Transverse colon (tissue), 4 donors: ENCODE results near the gene LPCAT1. TPM values are rescaled to one million over a fixed set of nuclear protein-coding genes. Genes with fewer than 3 reads are reported as not detected.

Experiments used
- DNase-seq: peaks from one replicate; pipeline ENCODE4 v3.0.0-alpha.2; 2019
- H3K27ac ChIP-seq, 4 donors: fragments of 200-600 bp; sonication (generic); 2 replicates each; pipeline ENCODE4 v1.5.1; 2016 to 2018; ENCODE audit warnings: inconsistent platforms in 4 of 4
- H3K27me3 ChIP-seq: fragments of 200-600 bp; sonication (generic); 2 replicates; pipeline ENCODE4 v1.5.1; 2017; ENCODE audit warnings: inconsistent platforms
- H3K36me3 ChIP-seq, 4 donors: fragments of 200-600 bp; sonication (generic); 2 replicates each; pipeline ENCODE4 v1.5.1; 2017 to 2019; ENCODE audit warnings: inconsistent platforms in 4 of 4
- H3K4me1 ChIP-seq, 4 donors: fragments of 200-600 bp; sonication (generic); 2 replicates each; pipeline ENCODE4 v1.5.1; 2017 to 2020; ENCODE audit warnings: inconsistent platforms in 4 of 4
- H3K4me3 ChIP-seq, 4 donors: fragments of 200-600 bp; sonication (generic); 1 replicate in 1 of 4; 2 replicates in 3 of 4; pipeline versions ENCODE4 v1.5.1 to v1.6.1; 2017 to 2019; ENCODE audit warnings: inconsistent platforms in 4 of 4
- H3K9me3 ChIP-seq, 2 donors: fragments of 200-600 bp; sonication (generic); 2 replicates each; pipeline ENCODE4 v1.5.1; 2017 to 2019; ENCODE audit warnings: inconsistent platforms in 2 of 2
- EP300 ChIP-seq: sonication (generic); formaldehyde crosslinking; IDR thresholded peaks from one replicate; pipeline ENCODE4 v1.6.1; 2017; ENCODE audit warnings: antibody characterized with exemption, low read depth
- POLR2A ChIP-seq: fragments of 450-650 bp; IDR thresholded peaks from one replicate; pipeline ENCODE4 v1.6.1; 2016; ENCODE audit warnings: antibody characterized with exemption, mild to moderate bottlenecking, moderate library complexity
- POLR2AphosphoS5 ChIP-seq, 3 donors: sonication (generic); formaldehyde crosslinking; IDR thresholded peaks; one replicate each; pipeline ENCODE4 v1.6.1; 2016; ENCODE audit warnings: antibody characterized with exemption in 3 of 3
- WGBS, 2 donors: methylation state at CpG; one replicate each; pipeline ENCODE4 v1.1.5; 2018; ENCODE audit warnings: low coverage in 1 of 2; 5-methylcytosine and 5-hydroxymethylcytosine counted together
- in situ Hi-C, 4 donors: fragments of 200-750 bp; cut with MboI; loops; one replicate each; pipeline versions ENCODE4 v1.15.0 to v1.15.1; 2017; ENCODE audit warnings: low sequenced_read_pairs in 3 of 4, low pct_ligation_motif_present in 1 of 4, low pct_unique_long_range_greater_than_20kb in 1 of 4
- intact Hi-C: fragments of 100-400 bp; cut with DNase I; formaldehyde crosslinking; loops from one replicate; pipeline ENCODE4 v1.15.1; 2023; ENCODE audit warnings: low total_unique reads
- total RNA-seq, 4 donors: library from RNA; depleted of rRNA; stranded (reverse); fragments of >200 nt; gene quantifications; one replicate each; pipeline ENCODE4 v1.1.0, GENCODE V29; 2016
- TF ChIP-seq, protein P1 (sequence below), 5 experiments: fragments of 200-600 bp in 3 of 5; fragments of 450-650 bp in 2 of 5; sonication (generic) in 3 of 5; IDR thresholded peaks; 1 replicate in 2 of 5; 2 replicates in 3 of 5; pipeline ENCODE4 v1.5.1; 2016 to 2017; ENCODE audit warnings: antibody characterized with exemption in 5 of 5, inconsistent platforms in 3 of 5, mild to moderate bottlenecking in 2 of 5, moderate library complexity in 1 of 5

LPCAT1 gene
- total RNA-seq, 4 donors from 2014 or later = 10.0 to 50.5 (median 21.0) TPM

DNA sequence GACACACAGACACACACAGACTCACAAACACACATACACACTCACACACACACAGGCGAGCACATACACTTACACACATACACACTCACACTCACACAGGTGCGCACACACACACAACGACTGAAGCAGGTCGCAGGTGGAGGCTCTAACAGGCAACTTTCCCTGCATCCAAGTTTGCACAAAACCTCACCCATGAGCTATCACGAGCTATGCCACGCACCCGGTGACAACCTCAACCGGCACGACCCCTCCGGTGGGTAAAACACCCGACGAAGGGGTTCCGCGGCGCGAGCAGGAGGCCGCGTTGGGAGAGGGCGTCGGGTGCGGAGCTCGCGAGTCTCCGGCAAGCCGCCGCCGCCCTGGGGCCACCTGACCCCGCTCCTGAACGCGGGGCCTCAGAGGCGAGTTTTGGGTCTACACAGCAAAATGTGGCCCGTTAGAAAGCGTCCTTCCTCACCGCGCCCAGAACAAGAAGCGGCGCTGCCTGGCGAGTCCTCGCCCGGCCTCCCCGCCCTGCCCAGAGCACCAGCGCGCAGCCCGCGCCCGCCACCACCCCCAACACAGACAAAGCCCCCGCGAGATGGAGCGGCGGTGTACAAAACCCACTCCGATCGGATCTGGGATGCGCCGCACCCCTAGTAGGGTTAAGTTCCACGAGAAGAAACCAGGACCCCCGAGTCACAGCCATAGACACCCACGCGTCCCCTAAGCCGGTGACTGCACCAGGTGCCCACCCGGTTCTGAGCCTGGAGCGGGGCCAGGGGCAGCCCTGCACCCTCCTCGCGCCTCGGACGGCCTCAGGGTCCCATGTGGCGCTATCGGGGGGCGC lies 79.2 kb downstream of the LPCAT1 start:
- Histone ChIP-seq H3K4me3 (peak overlapping the region in 1 of 4 donors; percentile 23), H3K36me3 (no peaks in the 10 kb centered on the region), H3K27ac (no peak overlapping the region), H3K9me3 (no peaks in the 10 kb centered on the region), H3K27me3 (peaks cover 79% of the 10 kb centered on the region), H3K4me1 (peaks cover 0 to 14% (median 12%) of the 10 kb centered on the region in 4 donors)
- intact Hi-C loops = no loop called here
- WGBS, 2 donors = 17% methylated on average over 63 of the region's 68 CpGs; no CpG with 5 or more reads in 1 of the 2 donors
- DNase-seq = no peak
- in situ Hi-C loops = no loop called here
- TF ChIP-seq EP300 (no peak), POLR2A (no peak), POLR2AphosphoS5 (IDR thresholded peaks at IDR 0.05) (no peak)
- TF ChIP-seq, protein P1, sequence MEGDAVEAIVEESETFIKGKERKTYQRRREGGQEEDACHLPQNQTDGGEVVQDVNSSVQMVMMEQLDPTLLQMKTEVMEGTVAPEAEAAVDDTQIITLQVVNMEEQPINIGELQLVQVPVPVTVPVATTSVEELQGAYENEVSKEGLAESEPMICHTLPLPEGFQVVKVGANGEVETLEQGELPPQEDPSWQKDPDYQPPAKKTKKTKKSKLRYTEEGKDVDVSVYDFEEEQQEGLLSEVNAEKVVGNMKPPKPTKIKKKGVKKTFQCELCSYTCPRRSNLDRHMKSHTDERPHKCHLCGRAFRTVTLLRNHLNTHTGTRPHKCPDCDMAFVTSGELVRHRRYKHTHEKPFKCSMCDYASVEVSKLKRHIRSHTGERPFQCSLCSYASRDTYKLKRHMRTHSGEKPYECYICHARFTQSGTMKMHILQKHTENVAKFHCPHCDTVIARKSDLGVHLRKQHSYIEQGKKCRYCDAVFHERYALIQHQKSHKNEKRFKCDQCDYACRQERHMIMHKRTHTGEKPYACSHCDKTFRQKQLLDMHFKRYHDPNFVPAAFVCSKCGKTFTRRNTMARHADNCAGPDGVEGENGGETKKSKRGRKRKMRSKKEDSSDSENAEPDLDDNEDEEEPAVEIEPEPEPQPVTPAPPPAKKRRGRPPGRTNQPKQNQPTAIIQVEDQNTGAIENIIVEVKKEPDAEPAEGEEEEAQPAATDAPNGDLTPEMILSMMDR (IDR thresholded peaks at IDR 0.05) = no peak

DNA sequence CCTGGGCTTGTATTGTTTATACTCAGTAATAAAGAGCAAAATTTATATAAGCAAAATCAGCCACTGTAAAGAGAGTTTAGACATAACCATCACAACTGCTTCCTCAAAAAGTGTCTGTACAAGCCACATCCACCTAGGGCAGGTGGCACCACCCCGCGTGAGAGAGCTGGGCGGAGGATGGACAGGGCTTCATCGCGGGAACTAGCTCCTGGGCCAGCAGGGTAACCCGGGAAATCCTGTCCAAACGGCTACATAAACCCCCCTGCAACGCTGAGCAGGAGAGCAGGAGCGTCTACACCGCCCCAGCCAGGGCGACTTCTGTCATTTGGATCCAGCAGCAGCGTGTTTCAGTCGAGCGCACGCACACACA lies 79.8 kb downstream of the LPCAT1 start:
- Histone ChIP-seq H3K4me1 (peaks cover 0 to 14% (median 12%) of the 10 kb centered on the region in 4 donors), H3K27me3 (peaks cover 83% of the 10 kb centered on the region), H3K36me3 (no peaks in the 10 kb centered on the region), H3K4me3 (no peak overlapping the region), H3K27ac (no peak overlapping the region), H3K9me3 (no peaks in the 10 kb centered on the region)
- no peak for TF ChIP-seq EP300
- TF ChIP-seq, protein P1 (IDR thresholded peaks at IDR 0.05) = no peak
- no peak for TF ChIP-seq POLR2AphosphoS5 (IDR thresholded peaks at IDR 0.05)
- TF ChIP-seq POLR2A = no peak
- 51% methylated on average over 11 of the region's 15 CpGs; no CpG with 5 or more reads in 1 of the 2 donors for WGBS, 2 donors
- DNase-seq = no peak
- in situ Hi-C loops = no loop called here
- intact Hi-C loops = no loop called here

DNA sequence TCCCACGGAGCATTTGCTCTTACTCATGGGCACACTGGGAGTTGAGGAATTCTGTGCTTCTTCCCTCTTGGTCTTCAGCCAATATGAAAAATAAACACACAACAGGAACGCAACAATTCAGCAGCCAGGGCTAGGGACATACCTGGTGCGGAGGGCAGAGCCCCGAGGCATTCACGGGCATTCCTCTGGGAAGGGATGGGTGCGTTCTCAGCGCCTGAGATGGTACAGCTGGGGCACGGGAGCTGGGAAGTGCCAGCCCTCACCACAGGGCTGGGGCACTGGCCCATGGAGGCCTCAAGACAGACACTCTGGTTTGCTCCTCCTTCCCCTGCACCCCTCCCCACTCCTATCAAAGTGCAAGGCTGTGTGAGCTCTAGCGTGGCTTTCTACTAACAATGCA lies 80.6 kb downstream of the LPCAT1 start:
- H3K27ac ChIP-seq = no peak overlapping the region
- intact Hi-C loops = no loop called here
- no peaks in the 10 kb centered on the region for H3K36me3 ChIP-seq
- H3K4me3 ChIP-seq = no peak overlapping the region
- TF ChIP-seq POLR2AphosphoS5 (IDR thresholded peaks at IDR 0.05) = no peak
- TF ChIP-seq, protein P1 (IDR thresholded peaks at IDR 0.05) = no peak
- no peak for TF ChIP-seq EP300
- no peak for TF ChIP-seq POLR2A
- 38 to 47% methylated on average over 1 to 9 of the region's 9 CpGs for WGBS, 2 donors
- no peaks in the 10 kb centered on the region for H3K9me3 ChIP-seq
- H3K4me1 ChIP-seq = peaks cover 0 to 14% (median 12%) of the 10 kb centered on the region in 4 donors
- DNase-seq = no peak
- in situ Hi-C loops = no loop called here
- H3K27me3 ChIP-seq = peaks cover 83% of the 10 kb centered on the region

DNA sequence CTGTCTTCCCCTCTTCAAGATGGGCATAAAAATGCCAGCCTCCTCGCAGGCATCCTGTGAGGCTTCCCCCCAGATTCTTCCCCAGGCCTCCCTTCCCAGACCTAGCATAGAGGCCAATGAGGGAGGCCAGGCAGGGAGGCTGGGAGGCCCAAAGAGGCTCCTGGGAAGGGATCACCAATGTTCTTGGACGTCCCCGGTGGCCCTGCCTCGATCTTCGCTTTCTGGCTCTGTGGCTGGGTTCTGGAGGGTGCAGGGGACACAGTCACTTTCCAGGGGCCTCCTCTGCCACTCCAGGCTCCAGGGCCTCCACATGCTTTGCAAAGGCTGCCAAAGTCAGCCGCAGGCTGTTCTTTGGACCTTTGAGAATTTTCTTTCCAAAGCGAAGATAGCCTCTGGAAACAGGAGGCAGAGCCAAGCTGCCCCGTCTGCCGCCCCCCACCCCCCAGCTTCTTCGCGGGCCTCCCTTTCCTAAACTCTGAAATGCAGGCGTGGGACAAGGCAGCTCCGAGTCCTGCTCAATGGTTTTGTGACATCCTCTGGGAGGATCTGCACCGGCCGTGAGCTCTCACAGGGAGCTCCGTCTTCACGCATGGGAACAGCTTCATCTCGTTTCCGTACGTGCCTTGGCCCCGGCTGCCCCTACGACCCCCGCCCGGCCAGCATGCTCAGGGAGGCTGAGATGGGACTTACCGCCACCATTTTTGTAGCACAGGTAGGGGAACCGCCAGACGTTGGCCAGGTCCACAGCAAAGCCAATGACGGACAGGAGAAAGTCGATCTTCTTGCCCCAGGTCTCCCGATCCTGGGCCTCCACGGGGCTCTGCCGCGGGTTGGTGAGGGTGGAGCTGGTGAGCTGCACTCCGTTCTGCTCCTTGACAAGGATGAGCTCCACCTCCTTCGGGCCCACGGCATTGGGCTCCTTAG lies 81.3 kb downstream of the LPCAT1 start:
- H3K9me3 ChIP-seq = no peaks in the 10 kb centered on the region
- no peak overlapping the region for H3K4me3 ChIP-seq
- no peak overlapping the region for H3K27ac ChIP-seq
- H3K36me3 ChIP-seq = no peaks in the 10 kb centered on the region
- in situ Hi-C loops (no loop called here), intact Hi-C loops (no loop called here)
- no peak for TF ChIP-seq POLR2A
- H3K27me3 ChIP-seq = peaks cover 76% of the 10 kb centered on the region
- DNase-seq = no peak
- WGBS, 2 donors = 77% methylated on average over 36 of the region's 36 CpGs; no CpG with 5 or more reads in 1 of the 2 donors
- peaks cover 0 to 14% (median 12%) of the 10 kb centered on the region in 4 donors for H3K4me1 ChIP-seq
